ENCODE measurements around the gene DSG2. TPM values are rescaled to one million over a fixed set of nuclear protein-coding genes. Genes with fewer than 3 reads are reported as not detected.

DSG2 gene
- total and polyA plus RNA-seq, 8 donors, result 6.1 to 130 (median 17.1) TPM

Other genes starting within 250 kb of the DSG2 start
- 1 to 10 TPM in 1 of 5 donors, not detected in 4; 1.8 TPM for gene DSG1, start 180.0 kb upstream of the DSG2 start, total RNA-seq
- under 1 TPM in 1 of 3 donors, not detected in 2; 0.03 TPM for gene DSG1, start 180.0 kb upstream of the DSG2 start, polyA plus RNA-seq
- gene DSG4, start 121.4 kb upstream of the DSG2 start, total RNA-seq, result under 1 TPM in 1 of 5 donors, not detected in 4; 0.55 TPM
- under 1 TPM in 1 of 3 donors, not detected in 2; 0.76 TPM for gene DSG4, start 121.4 kb upstream of the DSG2 start, polyA plus RNA-seq
- 1 to 10 TPM in 1 of 5 donors, under 1 TPM in 1, not detected in 3; 0.73 to 1.2 TPM for gene DSG3, start 50.4 kb upstream of the DSG2 start, total RNA-seq
- gene DSG3, start 50.4 kb upstream of the DSG2 start, polyA plus RNA-seq, result 10 to 100 TPM in 1 of 3 donors, under 1 TPM in 1, not detected in 1; 0.31 to 47.6 TPM
- gene TTR, start 93.7 kb downstream of the DSG2 start, total RNA-seq, result 10 to 100 TPM in 1 of 5 donors, 1 to 10 TPM in 1, not detected in 3; 2.5 to 24.8 TPM
- 10 to 100 TPM in 1 of 3 donors, 1 to 10 TPM in 2; 6.1 to 15.3 (median 8.0) TPM for gene TTR, start 93.7 kb downstream of the DSG2 start, polyA plus RNA-seq
- gene B4GALT6, start 186.4 kb downstream of the DSG2 start, total RNA-seq, result 1 to 10 TPM in 2 of 5 donors, under 1 TPM in 2, not detected in 1; 0.45 to 8.4 (median 1.7) TPM
- 1 to 10 TPM in 2 of 3 donors, under 1 TPM in 1; 0.92 to 2.0 (median 1.3) TPM for gene B4GALT6, start 186.4 kb downstream of the DSG2 start, polyA plus RNA-seq